ENCODE data around the gene TMEM170A.

DNA sequence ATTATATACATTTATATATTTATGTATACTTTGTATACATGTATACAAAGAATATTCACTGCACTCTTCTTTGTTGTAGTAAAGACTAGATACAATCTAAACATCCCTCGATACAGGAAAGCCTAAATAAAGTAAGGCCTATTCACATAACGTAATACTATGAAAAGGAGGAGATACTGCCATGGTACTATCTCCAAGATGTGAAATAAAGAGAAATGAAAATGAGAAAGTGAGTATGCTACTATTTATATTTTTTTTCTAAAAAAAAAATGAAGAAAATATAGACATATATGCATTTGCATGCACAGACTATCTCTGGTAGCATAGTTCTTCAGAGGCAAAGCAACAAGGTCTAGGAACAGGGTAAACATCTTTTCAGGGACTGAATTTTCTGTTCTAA, 50.5 kb downstream of the TMEM170A start:
- TF ChIP-seq CEBPB (IDR thresholded peaks at IDR 0.05) = no peak
- no peak for TF ChIP-seq TCF12 (IDR thresholded peaks at IDR 0.05; ENCODE audit: low read depth)
- no peak for TF ChIP-seq RAD21 (IDR thresholded peaks at IDR 0.05; ENCODE audit: low read depth)
- TF ChIP-seq YY1 (IDR thresholded peaks at IDR 0.05; ENCODE audit: low read depth) = no peak
